Measurements from ENCODE around the gene COPS4. TPM values are rescaled to one million over a fixed set of nuclear protein-coding genes. Genes with fewer than 3 reads are reported as not detected.
"Not testable (repeated sequence)": the region's sequence is repeated elsewhere in the genome, so short reads cannot be mapped to it uniquely, and the experiment has no call there.

The COPS4 gene
- total RNA-seq, 1 donor from 2014 or later = 250 TPM

DNA sequence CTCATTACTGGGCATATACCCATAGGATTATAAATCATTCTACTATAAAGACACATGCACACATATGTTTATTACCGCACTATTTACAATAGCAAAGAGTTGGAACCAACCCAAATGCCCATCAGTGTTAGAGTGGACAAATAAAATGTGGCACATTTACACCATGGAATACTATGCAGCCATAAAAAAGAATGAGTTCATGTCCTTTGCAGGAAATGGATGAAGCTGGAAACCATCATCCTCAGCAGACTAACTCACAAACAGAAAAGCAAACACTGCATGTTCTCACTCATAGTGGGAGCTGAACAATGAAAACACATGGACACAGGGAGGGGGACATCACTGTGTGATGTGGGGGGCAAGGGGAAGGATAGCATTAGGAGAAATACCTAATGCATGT is 11.4 kb upstream of the COPS4 start:
- DNase-seq (ENCODE audit: low spot score) = not testable (repeated sequence)

DNA sequence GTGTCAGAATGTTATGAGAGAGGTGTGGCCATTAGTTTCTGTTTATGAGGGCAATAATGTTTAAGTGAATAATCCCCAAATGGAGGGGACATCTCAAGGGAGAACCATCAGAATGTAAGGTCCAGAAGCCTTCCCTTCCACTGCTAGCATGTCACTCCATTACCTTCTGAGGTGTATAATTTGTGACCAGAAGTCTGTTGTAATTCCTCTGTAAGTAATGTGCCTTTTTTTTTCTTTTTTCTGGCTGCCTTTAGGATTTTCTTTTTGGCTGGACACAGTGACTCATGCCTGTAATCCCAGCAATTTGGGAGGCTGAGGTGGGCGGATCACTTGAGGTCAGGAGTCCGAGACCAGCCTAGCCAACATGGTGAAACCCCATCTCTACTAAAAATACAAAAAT is 10.8 kb upstream of the COPS4 start:
- no peak for DNase-seq (ENCODE audit: low spot score)

DNA sequence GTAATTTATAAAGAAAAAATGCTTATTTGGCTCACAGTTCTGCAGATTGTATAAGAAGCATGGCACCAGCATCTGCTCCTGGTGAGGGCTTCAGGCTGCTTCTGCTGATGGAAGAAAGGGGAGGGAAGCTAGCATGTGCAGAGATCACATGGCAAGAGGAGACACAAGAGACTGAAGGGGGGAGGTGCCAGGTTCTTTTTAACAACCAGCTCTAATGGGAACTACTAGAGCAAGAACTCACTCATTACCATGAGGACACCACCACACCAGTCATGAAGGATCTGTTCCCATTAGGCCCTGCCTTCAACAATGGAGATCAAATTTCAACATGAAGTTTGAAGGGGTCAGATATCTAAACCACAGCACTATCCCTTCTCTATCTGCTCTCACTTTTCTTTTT is 9.4 kb upstream of the COPS4 start:
- DNase-seq (ENCODE audit: low spot score) = no peak

DNA sequence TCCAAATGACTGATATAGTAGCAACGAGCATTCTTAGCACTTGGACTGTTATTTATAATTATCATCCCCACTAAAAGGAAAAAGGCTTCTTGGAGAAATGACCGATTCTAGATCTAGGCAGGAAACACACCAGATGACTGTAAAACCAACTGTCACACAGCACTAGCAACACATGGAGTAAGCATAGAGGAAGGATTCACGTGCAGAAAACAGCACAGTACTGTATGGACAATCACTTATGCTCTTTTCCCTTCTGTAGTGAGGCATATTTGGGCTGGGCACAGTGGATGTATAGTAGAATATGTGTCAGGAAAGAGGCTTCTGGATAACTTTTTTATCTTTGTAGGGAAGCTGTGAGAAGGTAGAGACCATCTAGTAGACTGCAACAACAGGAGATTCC is 6.0 kb upstream of the COPS4 start:
- no peak for DNase-seq (ENCODE audit: low spot score)

DNA sequence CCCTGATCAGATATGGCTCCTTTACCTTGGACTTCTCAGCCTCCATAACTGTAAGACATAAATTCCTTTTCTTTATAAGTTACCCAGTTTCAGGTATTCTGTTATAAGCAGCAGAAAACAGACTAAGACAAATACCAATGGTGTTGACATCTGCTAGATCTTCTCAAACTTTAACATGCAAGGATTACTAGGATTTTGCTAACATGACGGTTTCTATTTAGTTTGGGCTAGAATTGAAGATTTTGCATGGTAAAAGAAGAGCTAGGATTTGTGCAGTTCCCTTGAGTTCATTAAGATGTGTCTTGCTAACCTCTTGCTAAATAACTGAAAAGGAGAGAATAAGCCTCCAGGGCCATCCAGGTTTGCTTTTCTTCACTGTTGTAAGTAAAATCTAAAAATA is 5.3 kb upstream of the COPS4 start:
- DNase-seq (ENCODE audit: low spot score) = no peak

DNA sequence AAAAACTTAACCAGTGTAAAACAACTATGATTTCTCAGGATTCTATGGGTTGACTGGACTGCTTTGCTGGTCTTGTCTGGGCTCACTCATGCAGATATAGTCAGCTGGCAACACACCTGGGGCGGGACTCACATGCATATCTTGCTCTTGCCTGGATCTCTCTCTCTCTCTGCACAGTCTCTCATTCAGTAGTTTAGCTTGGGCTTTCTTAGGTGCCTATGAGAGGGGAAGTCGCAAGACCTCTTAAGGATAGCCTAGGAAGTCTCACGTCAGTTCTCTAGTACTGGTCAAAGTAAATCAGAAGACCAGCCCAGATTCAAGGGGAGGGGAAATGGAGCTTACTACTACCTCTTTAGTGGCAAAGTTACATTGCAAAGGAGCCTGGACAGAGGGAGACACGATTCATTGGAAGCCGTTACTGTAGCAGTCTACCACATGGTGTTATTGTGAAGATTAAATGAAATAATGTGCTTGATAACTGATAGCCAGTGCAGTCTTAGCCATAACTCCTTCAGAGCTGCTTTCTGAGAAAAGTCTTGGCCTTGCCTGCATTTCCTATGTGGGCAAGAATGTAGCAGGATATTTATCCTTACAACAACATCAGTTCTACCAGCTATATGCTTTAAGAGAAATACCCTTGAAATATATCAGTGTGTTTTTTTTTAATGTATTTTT is 2.1 kb downstream of the COPS4 start:
- no peak for DNase-seq (ENCODE audit: low spot score)

DNA sequence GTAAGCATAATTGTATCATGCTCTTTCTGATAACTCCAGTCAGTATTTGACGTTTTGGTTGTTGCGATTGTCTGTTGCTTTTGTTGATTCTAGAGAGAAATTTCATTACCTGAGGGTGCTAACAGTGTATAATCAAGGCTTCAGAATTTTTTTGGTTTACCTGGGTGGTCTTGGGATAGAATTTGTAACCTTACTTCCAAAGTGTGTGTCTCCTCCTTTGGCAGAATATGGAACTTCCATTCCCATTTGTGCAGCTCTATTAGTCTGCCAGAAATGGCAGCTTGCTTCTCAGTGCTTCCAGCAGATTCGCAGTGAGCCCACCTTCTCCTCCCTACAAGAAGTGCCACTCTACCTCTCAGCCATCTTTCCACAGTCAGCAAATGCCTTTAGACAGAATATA is 5.3 kb downstream of the COPS4 start:
- DNase-seq (ENCODE audit: low spot score) = no peak

DNA sequence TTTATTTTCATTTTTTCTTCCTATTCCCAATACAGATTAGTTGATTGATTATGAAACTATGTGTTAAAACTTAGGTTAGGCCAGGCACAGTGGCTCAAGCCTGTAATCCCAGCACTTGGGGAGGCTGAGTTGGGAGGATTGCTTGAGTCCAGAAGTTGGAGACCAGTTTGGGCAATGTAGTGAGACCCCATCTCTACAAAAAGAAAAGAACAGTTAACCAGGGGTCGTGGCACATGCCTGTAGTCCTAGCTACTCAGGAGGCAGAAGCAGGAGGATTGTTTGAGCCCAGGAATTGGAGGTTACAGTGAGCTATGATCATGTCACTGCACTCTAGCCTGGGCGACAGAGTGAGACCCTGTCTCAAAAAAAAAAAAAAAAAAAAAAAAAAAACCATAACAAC is 8.2 kb downstream of the COPS4 start:
- DNase-seq (ENCODE audit: low spot score) = not testable (repeated sequence)

DNA sequence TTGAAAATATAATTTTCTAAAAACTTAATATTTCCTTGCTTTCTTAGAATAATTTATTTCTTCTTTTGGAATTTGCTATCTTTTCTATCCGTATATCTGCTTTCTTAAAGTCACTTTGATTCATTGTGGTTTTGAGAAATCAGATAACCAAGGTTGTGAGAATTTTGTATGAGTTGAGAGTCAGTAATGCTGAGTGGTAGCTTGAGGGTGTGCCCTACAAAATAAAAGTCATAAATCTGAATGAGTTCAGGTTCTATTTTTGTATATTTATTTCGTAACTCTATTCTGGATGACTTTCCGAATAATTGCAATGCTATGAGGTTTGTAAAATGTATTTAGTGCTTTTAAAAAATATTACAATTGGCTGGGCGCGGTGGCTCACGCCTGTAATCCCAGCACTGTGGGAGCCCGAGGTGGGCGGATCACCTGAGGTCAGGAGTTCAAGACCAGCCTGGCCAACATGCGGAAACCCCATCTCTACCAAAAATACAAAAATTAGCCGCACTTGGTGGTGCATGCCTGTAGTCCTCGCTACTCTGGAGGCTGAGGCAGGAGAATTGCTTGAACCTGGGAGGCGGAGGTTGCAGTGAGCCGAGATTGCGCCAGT is 8.9 kb downstream of the COPS4 start:
- DNase-seq (ENCODE audit: low spot score) = no peak

DNA sequence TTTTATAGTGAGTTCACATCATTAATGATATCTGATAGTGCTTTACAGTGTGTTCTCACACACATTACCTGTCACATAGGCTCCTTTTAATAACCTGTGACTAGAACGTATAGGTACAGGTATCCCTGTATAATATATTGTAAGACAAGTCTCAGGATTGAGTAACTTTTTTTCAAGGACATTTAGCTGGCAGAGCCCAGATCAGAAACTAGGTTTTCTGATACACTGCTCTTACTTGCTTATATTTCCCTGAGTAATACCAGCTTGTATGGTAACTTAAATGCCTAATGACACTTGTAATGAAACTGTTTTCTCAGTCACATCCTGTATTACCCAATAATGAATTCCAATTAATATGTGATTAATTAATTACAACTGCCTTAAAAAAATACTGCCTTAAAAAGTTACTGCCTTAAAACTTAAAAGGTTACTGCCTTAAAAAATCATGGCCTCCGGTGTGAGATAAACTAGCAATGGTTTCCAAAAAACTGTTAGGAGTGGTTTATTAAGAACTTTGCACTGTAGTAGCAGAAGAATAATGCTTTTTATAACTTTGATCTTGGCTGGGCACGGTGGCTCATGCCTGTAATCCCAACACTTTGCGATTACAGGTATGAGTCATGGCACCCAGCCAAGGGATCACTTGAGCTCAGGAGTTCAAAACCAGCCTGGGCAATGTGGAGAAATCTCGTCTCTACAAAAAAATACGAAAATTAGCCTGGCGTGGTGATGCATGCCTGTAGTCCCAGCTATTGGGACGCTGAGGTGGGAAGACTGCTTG is 11.9 kb downstream of the COPS4 start:
- no peak for DNase-seq (ENCODE audit: low spot score)

DNA sequence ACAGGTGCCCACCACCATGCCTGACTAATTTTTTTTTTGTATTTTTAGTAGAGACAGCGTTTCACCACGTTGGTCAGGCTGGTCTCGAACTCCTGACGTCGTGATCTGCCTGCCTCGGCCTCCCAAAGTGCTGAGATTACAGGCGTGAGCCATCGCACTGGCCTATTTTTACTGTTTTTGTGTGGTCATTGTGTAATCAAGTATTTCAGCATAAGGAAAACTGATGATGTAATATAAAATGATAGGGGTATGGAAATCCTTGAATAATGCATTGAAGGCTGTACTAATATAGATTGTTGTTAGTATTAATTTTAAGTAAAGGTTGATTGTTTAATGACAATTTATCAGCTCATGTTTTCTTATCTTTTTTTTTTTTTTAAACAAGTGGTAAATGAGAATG is 13.8 kb downstream of the COPS4 start:
- DNase-seq (ENCODE audit: low spot score) = not testable (repeated sequence)

DNA sequence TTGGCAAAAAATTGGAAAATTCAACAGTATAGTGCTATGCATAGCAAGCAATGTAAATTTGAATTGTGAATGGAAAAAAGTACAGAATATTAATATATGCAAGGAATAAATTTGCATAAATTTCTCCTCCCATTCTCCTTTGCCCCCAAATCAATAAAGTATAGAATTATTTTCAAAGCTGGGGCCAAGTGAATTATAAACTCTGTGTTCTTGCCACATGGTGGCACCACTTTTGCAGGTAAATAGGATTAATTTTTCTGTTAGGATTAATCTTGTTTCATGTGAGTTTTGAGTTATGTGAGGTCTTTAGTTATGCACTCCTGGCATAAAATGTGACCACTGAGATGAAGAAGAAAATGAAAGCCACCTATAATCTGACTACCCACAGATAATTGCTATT is 19.9 kb downstream of the COPS4 start:
- DNase-seq (ENCODE audit: low spot score) = no peak

DNA sequence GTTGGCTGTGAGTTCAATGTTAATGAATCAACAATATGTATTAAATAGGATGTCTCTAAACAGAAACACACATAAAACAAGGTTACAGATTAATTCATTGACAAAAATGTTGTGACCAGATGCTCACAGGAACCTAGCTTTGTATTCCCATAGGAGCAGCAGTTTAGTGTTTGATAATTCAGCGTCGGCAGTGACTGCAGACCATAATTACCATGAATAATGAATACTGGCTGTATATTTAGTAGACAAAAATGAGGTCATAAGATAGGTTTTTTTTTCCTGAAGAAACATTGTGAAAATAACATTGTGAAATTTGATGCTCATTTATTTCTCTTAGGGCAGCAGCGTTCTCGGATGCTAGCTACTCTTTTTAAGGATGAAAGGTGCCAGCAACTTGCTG is 27.8 kb downstream of the COPS4 start:
- no peak for DNase-seq (ENCODE audit: low spot score)

DNA sequence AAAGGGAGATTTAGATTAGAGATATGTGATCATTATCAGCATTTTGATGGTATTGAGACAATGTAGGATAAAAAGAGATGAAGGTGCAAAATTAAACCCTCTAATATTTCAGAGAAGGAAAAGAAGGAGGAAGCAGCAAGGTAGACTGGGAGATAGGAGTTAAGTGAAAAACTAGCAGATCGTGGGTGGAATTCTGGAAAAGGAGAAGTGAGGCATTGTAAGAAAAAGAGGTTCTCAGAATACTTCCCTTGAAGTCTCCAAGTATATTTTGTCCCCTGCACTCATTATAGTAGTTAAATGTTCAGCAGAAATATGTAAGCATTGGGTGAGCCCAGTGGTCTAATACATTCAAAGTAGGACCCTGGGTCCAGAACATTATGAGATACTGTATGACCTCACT is 30.3 kb downstream of the COPS4 start:
- no peak for DNase-seq (ENCODE audit: low spot score)

DNA sequence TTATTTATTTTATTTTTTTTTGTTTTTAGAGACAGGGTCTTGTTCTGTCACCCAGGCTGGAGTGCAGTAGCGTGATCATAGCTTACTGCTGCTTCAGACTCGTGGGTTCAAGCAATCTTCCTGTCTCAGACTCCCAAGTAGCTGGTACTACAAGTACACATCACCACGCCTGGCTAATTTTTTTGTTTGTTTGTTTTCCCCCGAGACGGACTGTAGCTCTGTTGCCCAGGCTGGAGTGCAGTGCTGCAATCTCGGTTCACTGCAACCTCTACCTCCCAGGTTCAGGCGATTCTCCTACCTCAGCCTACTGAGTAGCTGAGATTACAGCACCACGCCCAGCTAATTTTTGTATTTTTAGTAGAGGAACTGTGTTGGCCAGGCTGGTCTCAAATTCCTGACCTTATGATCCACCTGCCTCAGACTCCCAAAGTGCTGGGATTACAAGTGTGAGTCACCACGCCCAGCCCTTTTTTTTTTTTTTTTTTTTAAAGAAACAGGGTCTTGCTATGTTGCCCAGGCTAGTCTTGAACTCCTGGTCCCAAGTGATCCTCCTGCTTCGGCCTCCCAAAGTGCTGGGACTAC is 32.2 kb downstream of the COPS4 start:
- no peak for DNase-seq (ENCODE audit: low spot score)

DNA sequence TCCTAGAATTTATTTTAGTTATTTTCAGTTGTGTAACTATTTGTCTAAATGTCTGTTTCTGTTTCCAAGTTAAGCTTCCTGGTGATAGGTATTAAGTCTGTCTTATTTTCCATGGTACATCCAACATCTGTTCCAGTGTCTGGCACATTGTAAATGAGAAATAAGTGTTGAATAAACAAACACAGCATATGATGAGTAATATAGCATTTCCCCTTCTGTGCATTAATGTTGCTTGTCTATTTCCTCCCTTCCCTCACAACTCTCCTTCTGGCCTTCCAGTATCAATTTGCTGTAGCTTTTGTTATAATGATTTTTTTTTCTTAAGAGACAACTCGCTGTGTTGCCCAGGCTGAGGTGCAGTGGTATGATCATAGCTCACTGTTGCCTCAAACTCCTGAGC is 36.1 kb downstream of the COPS4 start:
- no peak for DNase-seq (ENCODE audit: low spot score)

DNA sequence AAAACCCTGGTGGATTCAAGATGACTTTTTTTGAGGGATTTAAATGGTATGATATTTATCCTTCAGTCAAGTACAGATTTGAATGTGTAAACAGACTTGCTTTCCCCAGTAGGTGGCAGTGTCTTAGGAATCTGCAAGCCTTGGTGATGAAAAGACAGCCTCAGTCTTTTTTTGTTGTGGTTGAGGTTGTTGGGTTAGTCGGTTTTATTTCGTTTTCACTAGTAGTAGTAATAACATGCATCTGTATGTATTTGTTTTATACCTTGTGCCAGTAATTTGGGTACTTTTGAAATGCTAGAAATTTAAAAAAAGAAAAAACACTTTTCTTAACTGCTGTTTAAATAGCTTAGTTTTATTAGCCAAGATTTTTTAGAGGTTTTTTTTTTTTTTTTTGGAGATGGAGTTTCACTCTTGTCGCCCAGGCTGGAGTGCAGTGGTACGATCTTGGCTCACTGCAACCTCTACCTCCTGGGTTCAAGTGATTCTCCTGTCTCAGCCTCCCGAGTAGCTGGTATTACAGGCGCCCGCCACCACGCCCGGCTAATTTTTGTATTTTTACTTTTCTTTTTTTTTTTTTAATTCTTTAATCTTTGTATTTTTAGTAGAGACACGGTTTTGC is 39.2 kb downstream of the COPS4 start:
- DNase-seq (ENCODE audit: low spot score) = peak; percentile 54

DNA sequence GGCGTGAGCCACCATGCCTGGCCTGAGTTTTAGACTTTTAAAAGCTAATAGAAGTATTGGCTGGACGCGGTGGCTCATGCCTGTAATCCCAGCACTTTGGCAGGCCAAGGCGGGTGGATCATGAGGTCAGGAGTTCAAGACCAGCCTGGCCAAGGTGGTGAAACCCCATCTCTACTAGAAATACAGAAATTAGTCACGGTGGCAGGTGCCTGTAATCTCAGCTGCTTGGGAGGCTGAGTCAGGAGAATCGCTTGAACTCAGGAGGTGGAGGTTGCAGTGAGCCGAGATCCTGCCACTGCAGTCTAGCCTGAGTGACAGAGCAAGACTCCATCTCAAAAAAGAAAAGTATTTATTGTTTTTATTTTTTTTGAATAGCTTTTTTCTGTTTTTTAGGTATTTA is 39.8 kb downstream of the COPS4 start:
- not testable (repeated sequence) for DNase-seq (ENCODE audit: low spot score)

DNA sequence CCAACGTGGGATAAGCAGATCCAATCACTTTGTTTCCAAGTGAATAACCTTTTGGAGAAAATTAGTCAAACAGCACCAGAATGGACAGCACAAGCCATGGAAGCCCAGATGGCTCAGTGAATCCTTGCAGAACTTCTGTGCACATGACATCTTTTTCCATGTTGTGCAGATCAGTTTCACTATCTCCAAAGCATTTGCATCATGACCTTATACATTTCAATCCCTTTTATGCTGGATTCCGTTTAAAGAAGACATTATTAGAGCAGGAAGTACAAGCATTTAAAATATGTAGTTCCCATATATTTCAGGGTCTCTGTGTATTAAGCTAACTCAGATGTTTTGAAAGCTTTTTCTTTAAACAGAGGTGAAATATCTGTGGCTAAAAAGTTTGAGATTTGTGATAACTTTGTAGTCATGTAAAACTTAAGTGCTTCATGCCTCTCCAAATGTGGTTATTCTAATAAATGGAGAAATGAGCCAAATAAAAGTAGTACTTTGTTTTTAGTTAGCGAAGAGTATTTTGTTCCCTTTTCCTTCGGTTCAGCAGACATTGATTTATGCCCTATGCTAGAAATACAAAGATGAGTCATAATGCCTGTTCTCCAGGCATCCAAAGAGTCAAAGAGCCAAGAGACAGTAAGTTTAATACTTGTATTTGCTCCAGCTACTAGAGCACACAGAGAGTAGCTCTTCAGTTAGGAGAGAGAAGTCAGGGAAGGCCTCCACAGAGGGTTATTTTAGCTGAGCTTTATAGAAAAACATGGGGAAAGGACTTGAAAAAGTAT is 40.5 kb downstream of the COPS4 start:
- DNase-seq (ENCODE audit: low spot score) = peak; percentile 81

DNA sequence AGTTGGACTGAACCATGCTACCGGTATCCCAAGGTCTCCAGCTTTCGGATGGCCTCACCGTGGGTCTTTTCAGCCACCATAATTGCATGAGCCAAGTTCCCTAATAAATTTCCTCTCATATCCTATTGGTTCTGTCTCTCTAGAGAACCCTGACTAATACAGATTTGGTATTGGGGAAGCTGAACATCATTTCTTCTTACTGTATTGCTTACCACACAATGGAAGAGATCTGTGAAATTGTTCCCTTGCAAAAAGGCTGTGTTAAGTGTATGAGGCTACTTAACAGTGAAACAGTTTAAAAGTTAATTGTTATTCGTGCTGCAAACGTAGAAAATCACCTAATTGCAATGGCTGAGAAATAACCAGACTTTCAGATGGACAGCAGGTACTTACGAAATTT is 45.6 kb downstream of the COPS4 start:
- no peak for DNase-seq (ENCODE audit: low spot score)

DNA sequence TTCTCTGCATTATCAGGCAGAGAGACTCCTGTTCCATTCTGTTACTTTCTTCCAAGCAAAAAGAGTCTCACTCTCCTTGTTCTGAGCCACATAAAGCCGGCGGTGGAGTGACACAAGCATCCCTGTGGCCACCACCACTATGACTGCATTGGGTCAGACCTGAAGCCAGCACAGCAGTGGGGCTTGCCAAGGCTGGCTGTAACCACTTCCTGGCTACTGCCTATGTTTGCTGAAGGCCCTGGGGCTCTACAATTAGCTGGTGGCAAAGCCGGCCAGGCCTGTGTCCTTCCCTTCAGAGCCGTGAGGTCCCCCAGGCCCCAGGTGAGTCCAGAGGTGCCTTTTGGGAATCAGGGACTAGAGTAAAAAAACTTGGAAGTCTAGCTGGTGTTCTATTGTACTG is 47.8 kb downstream of the COPS4 start:
- no peak for DNase-seq (ENCODE audit: low spot score)
